Progenitor cell of endocrine pancreas (in vitro differentiated cells): ENCODE data around the gene C1QTNF5. TPM values are rescaled to one million over a fixed set of nuclear protein-coding genes. Genes with fewer than 3 reads are reported as not detected.
A peak's percentile ranks its signal among the peaks of the same experiment; 100 is the strongest.

Experiments
- DNase-seq: peaks from one replicate; pipeline ENCODE4 v3.0.0; 2021; ENCODE audit warnings: low spot score; ENCODE audit not compliant: unreplicated experiment
- H3K27ac Mint-ChIP-seq: 2 replicates; pipeline ENCODE4 v1.8.0; 2021; ENCODE audit warnings: mild to moderate bottlenecking, moderate library complexity, mixed read lengths
- H3K27me3 Mint-ChIP-seq: 2 replicates; pipeline ENCODE4 v1.8.0; 2021; ENCODE audit warnings: mixed read lengths
- H3K36me3 Mint-ChIP-seq: 2 replicates; pipeline ENCODE4 v1.8.0; 2022; ENCODE audit warnings: mixed read lengths; ENCODE audit not compliant: insufficient read depth
- H3K4me1 Mint-ChIP-seq: 2 replicates; pipeline ENCODE4 v1.8.0; 2021; ENCODE audit warnings: low read depth, mixed read lengths
- H3K4me3 Mint-ChIP-seq: 2 replicates; pipeline ENCODE4 v1.8.0; 2021; ENCODE audit warnings: low read depth, mild to moderate bottlenecking, moderate library complexity, mixed read lengths
- H3K9me3 Mint-ChIP-seq: 2 replicates; pipeline ENCODE4 v1.8.0; 2021; ENCODE audit warnings: low read depth, mixed read lengths
- CTCF ChIP-seq: fragments of 200-600 bp; sonication (generic); IDR thresholded peaks from one replicate; pipeline ENCODE4 v1.5.0; 2021; ENCODE audit warnings: antibody characterized with exemption, mild to moderate bottlenecking; ENCODE audit not compliant: unreplicated experiment
- total RNA-seq: library from RNA; stranded (reverse); gene quantifications from 2 replicates; pipeline ENCODE4 v1.2.1, GENCODE V29; 2021

C1QTNF5 gene
- total RNA-seq, 1 donor from 2014 or later: 0.31 TPM

- Mint-ChIP-seq H3K9me3 (no peaks in the 10 kb centered on the region), H3K4me1 (peaks cover 3% of the 10 kb centered on the region), H3K36me3 (peaks cover under 1% of the 10 kb centered on the region), H3K27ac (no peak overlapping the region), H3K27me3 (peaks cover 59% of the 10 kb centered on the region), H3K4me3 (no peak overlapping the region)
- no peak for TF ChIP-seq CTCF
- no peak for DNase-seq
These were observed 739 bp upstream of the C1QTNF5 start for GRCh38 chr11:119341222-119342022.

- Mint-ChIP-seq H3K36me3 (peaks cover 3% of the 10 kb centered on the region), H3K4me3 (peak overlapping the region; percentile 50), H3K27ac (no peak overlapping the region), H3K27me3 (peaks cover 51% of the 10 kb centered on the region), H3K4me1 (peaks cover 9% of the 10 kb centered on the region), H3K9me3 (no peaks in the 10 kb centered on the region)
- TF ChIP-seq CTCF: peak; percentile 95
- DNase-seq: peak; percentile 66
These were observed 921 bp downstream of the C1QTNF5 start for GRCh38 chr11:119339589-119340334.

- H3K4me3 Mint-ChIP-seq: peak overlapping the region; percentile 50
- H3K27ac Mint-ChIP-seq: no peak overlapping the region
- peaks cover 9% of the 10 kb centered on the region for H3K4me1 Mint-ChIP-seq
- peaks cover 44% of the 10 kb centered on the region for H3K27me3 Mint-ChIP-seq
- H3K36me3 Mint-ChIP-seq: peaks cover 3% of the 10 kb centered on the region
- H3K9me3 Mint-ChIP-seq: no peaks in the 10 kb centered on the region
- no peak for DNase-seq
- no peak for TF ChIP-seq CTCF
These were observed 1.6 kb downstream of the C1QTNF5 start for GRCh38 chr11:119338965-119339588.

- H3K27ac Mint-ChIP-seq: no peak overlapping the region
These were observed 2.3 kb downstream of the C1QTNF5 start for GRCh38 chr11:119338318-119338890.

More at GRCh38 chr11:119338318-119338890, 2.3 kb downstream of the C1QTNF5 start:
- H3K36me3 Mint-ChIP-seq: peaks cover 3% of the 10 kb centered on the region
- H3K4me1 Mint-ChIP-seq: peaks cover 9% of the 10 kb centered on the region
- peaks cover 38% of the 10 kb centered on the region for H3K27me3 Mint-ChIP-seq
- peak; percentile 61 for DNase-seq
- no peaks in the 10 kb centered on the region for H3K9me3 Mint-ChIP-seq
- TF ChIP-seq CTCF: peak; percentile 70
- H3K4me3 Mint-ChIP-seq: peak overlapping the region; percentile 41
